GM23338 (cell line): ENCODE measurements around the gene YIPF3. TPM values are rescaled to one million over a fixed set of nuclear protein-coding genes. Genes with fewer than 3 reads are reported as not detected.

Experiments used
- ATAC-seq: fragments of 200-7000 bp; cut with Tn5 transposase; 3 replicates; pipeline ENCODE4 v1.9.1; 2020
- DNase-seq: peaks from one replicate; pipeline ENCODE4 v3.0.0-alpha.2; 2015; ENCODE audit warnings: low spot score
- H2AFZ ChIP-seq: fragments of 200-600 bp; sonication (generic); 2 replicates; pipeline ENCODE4 v1.8.0; 2016; ENCODE audit warnings: antibody characterized with exemption, mild to moderate bottlenecking, moderate library complexity
- H3F3A ChIP-seq: fragments of 200-600 bp; sonication (generic); replicated peaks from 2 replicates; pipeline ENCODE4 v1.8.0; 2017; ENCODE audit warnings: antibody characterized with exemption, mixed run types, low read depth
- H3K27ac ChIP-seq: fragments of 200-600 bp; sonication (generic); 2 replicates; pipeline ENCODE4 v1.6.1; 2016; ENCODE audit warnings: low read depth
- H3K27me3 ChIP-seq: fragments of 200-600 bp; sonication (generic); 2 replicates; pipeline ENCODE4 v1.8.0; 2016; ENCODE audit warnings: mild to moderate bottlenecking, mixed run types, moderate library complexity; ENCODE audit not compliant: insufficient read depth
- H3K36me3 ChIP-seq: fragments of 200-600 bp; sonication (generic); 2 replicates; pipeline ENCODE4 v1.8.0; 2016; ENCODE audit warnings: mild to moderate bottlenecking; ENCODE audit not compliant: insufficient read depth
- H3K4me1 ChIP-seq: fragments of 200-600 bp; sonication (generic); 2 replicates; pipeline ENCODE4 v1.8.0; 2016; ENCODE audit warnings: mild to moderate bottlenecking, moderate library complexity; ENCODE audit not compliant: insufficient read depth
- H3K4me2 ChIP-seq: fragments of 200-600 bp; sonication (generic); 2 replicates; pipeline ENCODE4 v1.7.1; 2017; ENCODE audit warnings: mixed run types
- H3K4me3 ChIP-seq: fragments of 200-600 bp; sonication (generic); 2 replicates; pipeline ENCODE4 v1.6.1; 2016; ENCODE audit warnings: mixed run types
- H3K79me2 ChIP-seq: fragments of 200-600 bp; sonication (generic); replicated peaks from 2 replicates; pipeline ENCODE4 v1.8.0; 2017; ENCODE audit warnings: mild to moderate bottlenecking; ENCODE audit not compliant: insufficient read depth
- H3K9me2 ChIP-seq: fragments of 200-600 bp; sonication (generic); 2 replicates; pipeline ENCODE4 v1.8.0; 2017; ENCODE audit not compliant: insufficient read depth
- H4K20me1 ChIP-seq: fragments of 200-600 bp; sonication (generic); replicated peaks from 2 replicates; pipeline ENCODE4 v1.8.0; 2017; ENCODE audit warnings: mild to moderate bottlenecking; ENCODE audit not compliant: insufficient read depth
- H3K27ac Mint-ChIP-seq: 2 replicates; pipeline ENCODE4 v1.8.0; 2020; ENCODE audit warnings: inconsistent platforms, mild to moderate bottlenecking, moderate library complexity, mixed read lengths
- H3K27me3 Mint-ChIP-seq: 3 replicates; pipeline ENCODE4 v1.8.0; 2022; ENCODE audit warnings: low read depth, mild to moderate bottlenecking, moderate library complexity, mixed read lengths, inconsistent platforms; ENCODE audit not compliant: insufficient read depth, poor library complexity
- H3K36me3 Mint-ChIP-seq: 3 replicates; pipeline ENCODE4 v1.8.0; 2021; ENCODE audit warnings: low read depth, mild to moderate bottlenecking, inconsistent platforms, moderate library complexity, mixed read lengths
- H3K4me1 Mint-ChIP-seq: 3 replicates; pipeline ENCODE4 v1.8.0; 2020; ENCODE audit warnings: mild to moderate bottlenecking, inconsistent platforms, mixed read lengths
- H3K4me3 Mint-ChIP-seq: 3 replicates; pipeline ENCODE4 v1.8.0; 2021; ENCODE audit warnings: moderate library complexity, mild to moderate bottlenecking, inconsistent platforms, mixed read lengths
- H3K9me3 Mint-ChIP-seq: 3 replicates; pipeline ENCODE4 v1.8.0; 2020; ENCODE audit warnings: moderate library complexity, mild to moderate bottlenecking, inconsistent platforms, mixed read lengths
- CREB1 ChIP-seq: fragments of 250-450 bp; sonication (Bioruptor Pico); IDR thresholded peaks from 2 replicates; pipeline ENCODE4 v1.5.0; 2020; ENCODE audit warnings: low read depth, mild to moderate bottlenecking, moderate library complexity
- CTCF ChIP-seq, 2 experiments: fragments of 200-600 bp in 1 of 2; sonication (generic) in 1 of 2; conservative IDR thresholded peaks; 2 replicates each; pipeline versions ENCODE4 v1.5.1 to v1.6.1; 2016 to 2017; ENCODE audit warnings: antibody characterized with exemption in 2 of 2, low read depth in 2 of 2, mild to moderate bottlenecking in 2 of 2, moderate library complexity in 1 of 2
- ETS1 ChIP-seq: IDR thresholded peaks from 2 replicates; pipeline ENCODE4 v1.6.1; 2016; ENCODE audit warnings: antibody characterized with exemption
- EZH2phosphoT487 ChIP-seq: fragments of 200-600 bp; sonication (generic); IDR thresholded peaks from one replicate; pipeline ENCODE4 v1.8.1; 2018; ENCODE audit warnings: antibody characterized with exemption; ENCODE audit not compliant: unreplicated experiment
- JUNB ChIP-seq: IDR thresholded peaks from one replicate; pipeline ENCODE4 v1.6.1; 2016; ENCODE audit warnings: antibody characterized with exemption; ENCODE audit not compliant: unreplicated experiment
- POLR2AphosphoS5 ChIP-seq: IDR thresholded peaks from 2 replicates; pipeline ENCODE4 v1.6.1; 2016; ENCODE audit warnings: antibody characterized with exemption, low read depth
- REST ChIP-seq: IDR thresholded peaks from one replicate; pipeline ENCODE4 v1.6.1; 2018; ENCODE audit warnings: antibody characterized with exemption; ENCODE audit not compliant: unreplicated experiment
- STAT1 ChIP-seq: IDR thresholded peaks from one replicate; pipeline ENCODE4 v1.6.1; 2016; ENCODE audit warnings: antibody characterized with exemption; ENCODE audit not compliant: unreplicated experiment
- ZNF114 ChIP-seq: fragments of 250-450 bp; sonication (Bioruptor Pico); IDR thresholded peaks from 2 replicates; pipeline ENCODE4 v1.5.0; 2020; ENCODE audit warnings: mild to moderate bottlenecking, moderate library complexity
- ZNF331 ChIP-seq: fragments of 250-450 bp; sonication (Bioruptor Pico); IDR thresholded peaks from 2 replicates; pipeline ENCODE4 v1.5.0; 2020; ENCODE audit warnings: low read depth, mild to moderate bottlenecking, moderate library complexity
- polyA plus RNA-seq: library from polyadenylated mRNA; unstranded; fragments of >200 nt; fragmentation: Nextera tagmentation; extraction: Ambion mirVana; gene quantifications from 2 replicates; pipeline ENCODE4 v1.2.1, GENCODE V29; 2016
- total RNA-seq: library from RNA; depleted of rRNA; stranded (reverse); fragments of >200 nt; shearing (Covaris generic); gene quantifications from 2 replicates; pipeline ENCODE4 v1.2.3, GENCODE V29; 2014

YIPF3 gene
- total and polyA plus RNA-seq, 2 experiments from 2014 or later, result 64.4 to 94.3 TPM

GRCh38 chr6:43509142-43509983 is 7.4 kb downstream of the YIPF3 start (continued):
- TF ChIP-seq ZNF114 (CRISPR knock-in tag), result no peak
- TF ChIP-seq CTCF (conservative IDR thresholded peaks at IDR 0.05; ENCODE audit: low read depth in 2 of 2), result peak in 1 of 2 experiments; percentile 37; a peak in 3 of 4 replicates
- no peak for TF ChIP-seq POLR2AphosphoS5
- no peak for TF ChIP-seq STAT1

GRCh38 chr6:43508481-43509141 is 8.1 kb downstream of the YIPF3 start:
- peak overlapping the region; percentile 95; the same call in 1 of the 2 replicates for H3K4me2 ChIP-seq
- H3K27me3 Mint-ChIP-seq, result peaks cover 39% of the 10 kb centered on the region
- no peaks in the 10 kb centered on the region for H3K9me2 ChIP-seq
- peaks cover 34% of the 10 kb centered on the region for H3K4me1 Mint-ChIP-seq
- H3K27me3 ChIP-seq, result peaks cover 26% of the 10 kb centered on the region
- ATAC-seq (no peak), DNase-seq (no peak)
- H3K79me2 ChIP-seq, result no peaks in the 10 kb centered on the region
- H3K4me1 ChIP-seq, result peaks cover 12% of the 10 kb centered on the region; the same call in 1 of the 2 replicates
- no peaks in the 10 kb centered on the region for H4K20me1 ChIP-seq
- H3K27ac Mint-ChIP-seq, result no peak overlapping the region
- peaks cover 38% of the 10 kb centered on the region for H3K36me3 Mint-ChIP-seq
- H3K9me3 Mint-ChIP-seq, result peaks cover 3% of the 10 kb centered on the region; the same call in 2 of the 3 replicates
- H3F3A ChIP-seq, result peaks cover 22% of the 10 kb centered on the region
- H3K4me3 ChIP-seq, result peak overlapping the region; percentile 81
- H3K27ac ChIP-seq, result no peak overlapping the region
- H2AFZ ChIP-seq, result no peak overlapping the region; the same call in 1 of the 2 replicates
- peak overlapping the region; percentile 79 for H3K4me3 Mint-ChIP-seq
- peaks cover 12% of the 10 kb centered on the region for H3K36me3 ChIP-seq
- TF ChIP-seq EZH2phosphoT487, result no peak
- no peak for TF ChIP-seq CREB1 (CRISPR knock-in tag)
- TF ChIP-seq ETS1, result no peak
- no peak for TF ChIP-seq REST
- TF ChIP-seq ZNF331 (CRISPR knock-in tag), result no peak
- TF ChIP-seq STAT1, result no peak
- TF ChIP-seq JUNB, result no peak
- no peak for TF ChIP-seq ZNF114 (CRISPR knock-in tag)
